HepG2 (cell line): ENCODE results near the gene CEP135. TPM values are rescaled to one million over a fixed set of nuclear protein-coding genes. Genes with fewer than 3 reads are reported as not detected.

ENCODE experiments used
- ATF3 ChIP-seq: sonication (generic); formaldehyde crosslinking; IDR thresholded peaks from 2 replicates; pipeline ENCODE4 v1.4.0; 2020; ENCODE audit warnings: missing genetic modification reagents
- DMAP1 ChIP-seq: IDR thresholded peaks from 2 replicates; pipeline ENCODE4 v1.6.1; 2016
- DNMT3B ChIP-seq: conservative IDR thresholded peaks from 2 replicates; pipeline ENCODE4 v1.6.1; 2016; ENCODE audit warnings: missing biosample characterization, control low read depth
- ESRRA ChIP-seq: sonication (generic); formaldehyde crosslinking; IDR thresholded peaks from 2 replicates; pipeline ENCODE4 v1.5.1; 2020; ENCODE audit warnings: mild to moderate bottlenecking, low read depth, missing genetic modification reagents
- HDAC2 ChIP-seq: sonication (generic); formaldehyde crosslinking; IDR thresholded peaks from 2 replicates; pipeline ENCODE4 v1.4.0; 2020; ENCODE audit warnings: missing genetic modification reagents
- HIVEP1 ChIP-seq: sonication (generic); formaldehyde crosslinking; IDR thresholded peaks from 2 replicates; pipeline ENCODE4 v1.4.0; 2020; ENCODE audit warnings: mild to moderate bottlenecking, missing genetic modification reagents
- MEIS1 ChIP-seq: sonication (generic); formaldehyde crosslinking; IDR thresholded peaks from 2 replicates; pipeline ENCODE4 v1.9.0; 2021; ENCODE audit warnings: mild to moderate bottlenecking, missing genetic modification reagents, moderate library complexity, borderline replicate concordance
- MIXL1 ChIP-seq: IDR thresholded peaks from 2 replicates; pipeline ENCODE4 v1.6.1; 2016
- MTA1 ChIP-seq: sonication (generic); formaldehyde crosslinking; IDR thresholded peaks from 2 replicates; pipeline ENCODE4 v1.4.0; 2020; ENCODE audit warnings: missing genetic modification reagents, mild to moderate bottlenecking, borderline replicate concordance
- MXD4 ChIP-seq: IDR thresholded peaks from 2 replicates; pipeline ENCODE4 v1.6.1; 2016; ENCODE audit warnings: mild to moderate bottlenecking, missing biosample characterization, missing genetic modification reagents
- REST ChIP-seq, 2 experiments: IDR thresholded peaks; 2 replicates each; pipeline ENCODE4 v1.6.1; 2011 to 2012; ENCODE audit warnings: low read length in 2 of 2, borderline replicate concordance in 1 of 2, low read depth in 1 of 2, mild to moderate bottlenecking in 1 of 2, moderate library complexity in 1 of 2
- RFXAP ChIP-seq: sonication (generic); formaldehyde crosslinking; IDR thresholded peaks from 2 replicates; pipeline ENCODE4 v1.4.0; 2020; ENCODE audit warnings: missing genetic modification reagents, borderline replicate concordance
- SNRNP70 ChIP-seq: fragments of 200-400 bp; formaldehyde crosslinking; IDR thresholded peaks from 2 replicates; pipeline ENCODE4 v1.6.1; 2017; ENCODE audit warnings: mild to moderate bottlenecking, low read depth, low read length, moderate library complexity
- STAG1 ChIP-seq: sonication (generic); formaldehyde crosslinking; IDR thresholded peaks from 2 replicates; pipeline ENCODE4 v1.4.0; 2020; ENCODE audit warnings: missing genetic modification reagents
- TBP ChIP-seq: sonication (generic); formaldehyde crosslinking; IDR thresholded peaks from 2 replicates; pipeline ENCODE4 v1.5.0; 2020; ENCODE audit warnings: missing genetic modification reagents
- USF2 ChIP-seq, 2 experiments: sonication (generic) in 1 of 2; formaldehyde crosslinking in 1 of 2; IDR thresholded peaks; 2 replicates each; pipeline versions ENCODE4 v1.5.1 to v1.6.1; 2011 to 2020; ENCODE audit warnings: borderline replicate concordance in 1 of 2, low read depth in 1 of 2, low read length in 1 of 2, mild to moderate bottlenecking in 1 of 2, missing genetic modification reagents in 1 of 2, moderate library complexity in 1 of 2
- ZBTB33 ChIP-seq: sonication (generic); formaldehyde crosslinking; IDR thresholded peaks from 2 replicates; pipeline ENCODE4 v1.4.0; 2020; ENCODE audit warnings: missing genetic modification reagents
- ZNF12 ChIP-seq: sonication (generic); formaldehyde crosslinking; IDR thresholded peaks from 2 replicates; pipeline ENCODE4 v1.5.0; 2020; ENCODE audit warnings: missing genetic modification reagents
- ZNF768 ChIP-seq: sonication (generic); formaldehyde crosslinking; IDR thresholded peaks from 2 replicates; pipeline ENCODE4 v1.4.0; 2020; ENCODE audit warnings: missing genetic modification reagents
- polyA plus RNA-seq, 8 experiments: library from polyadenylated mRNA; depleted of rRNA in 3 of 8; stranded (reverse) in 7 of 8; unstranded in 1 of 8; fragments of >200 nt; fragmentation: Illumina TruSeq in 4 of 8; extraction: Trizol in 4 of 8; gene quantifications; 2 replicates each; pipeline versions ENCODE4 v1.2.1 to v1.2.3, GENCODE V29; 2011 to 2016; ENCODE audit warnings: low read depth in 4 of 8, missing spikeins in 1 of 8, mixed read lengths in 1 of 8; ENCODE audit not compliant: insufficient read depth in 1 of 8
- total RNA-seq, 5 experiments: library from RNA; depleted of rRNA; stranded (reverse); fragments of >200 nt; fragmentation: Illumina TruSeq; extraction: Trizol; gene quantifications; 2 replicates each; pipeline ENCODE4 v1.2.3, GENCODE V29; 2016; ENCODE audit warnings: low read depth in 1 of 5

The CEP135 gene
- total and polyA plus RNA-seq, 2 of the 13 experiments (the other 11 are each of a cell fraction or from before 2014, with no cell fraction given) = 1.7 to 8.8 TPM

GRCh38 chr4:55948726-55949481 lies at the start of gene CEP135 (continued):
- no peak for TF ChIP-seq SNRNP70
- TF ChIP-seq HDAC2 (CRISPR knock-in tag) = peak; percentile 86
- peak; percentile 47; the same call in 1 of the 2 replicates for TF ChIP-seq ESRRA
- peak; percentile 56; the same call in 1 of the 2 replicates for TF ChIP-seq MTA1 (CRISPR knock-in tag)
- TF ChIP-seq RFXAP (CRISPR knock-in tag) = peak; percentile 92
- no peak for TF ChIP-seq USF2 (IDR thresholded peaks at IDR 0.05; ENCODE audit: low read depth, low read length)
- no peak; the same call in 1 of the 2 replicates for TF ChIP-seq USF2 (CRISPR knock-in tag; IDR thresholded peaks at IDR 0.05; ENCODE audit: borderline replicate concordance)
- TF ChIP-seq ZNF768 (CRISPR knock-in tag) = peak; percentile 77
- no peak for TF ChIP-seq TBP
- no peak for TF ChIP-seq ZBTB33 (CRISPR knock-in tag)
- peak; percentile 97 for TF ChIP-seq MXD4 (CRISPR knock-in tag)
- TF ChIP-seq DMAP1 (CRISPR knock-in tag) = peak; percentile 87
- TF ChIP-seq HIVEP1 = peak; percentile 69
- no peak for TF ChIP-seq DNMT3B (CRISPR knock-in tag)
- TF ChIP-seq ZNF12 = peak; percentile 82
- peak; percentile 95 for TF ChIP-seq STAG1 (CRISPR knock-in tag)
- 0 out of 2 replicates have a peak, but pooled peaks have one; percentile 52 for TF ChIP-seq ATF3 (CRISPR knock-in tag)
- no peak for TF ChIP-seq MEIS1 (CRISPR knock-in tag)
- peak; percentile 53; the same call in 1 of the 2 replicates for TF ChIP-seq MIXL1 (CRISPR knock-in tag)
- no peak for TF ChIP-seq REST (IDR thresholded peaks at IDR 0.05; ENCODE audit: borderline replicate concordance in 1 of 2, low read depth in 1 of 2, low read length in 2 of 2)
